AG04450 (cell line): ENCODE data around the gene SDK1. TPM values are rescaled to one million over a fixed set of nuclear protein-coding genes. Genes with fewer than 3 reads are reported as not detected.

Source experiments
- CTCF ChIA-PET: fragments of 300-600, 350-600 bp; formaldehyde crosslinking; extraction: SDS; loops from one replicate; lab custom pipeline; 2022; ENCODE audit warnings: antibody characterized with exemption, inconsistent platforms; lab: Charles Lee
- POLR2A ChIA-PET: fragments of 350-600 bp; formaldehyde crosslinking; extraction: SDS; loops from one replicate; lab custom pipeline; 2021; ENCODE audit warnings: antibody characterized with exemption, inconsistent platforms; lab: Yijun Ruan, JAX
- DNase-seq: peaks from one replicate; pipeline ENCODE4 v3.0.0-alpha.2; 2011; ENCODE audit warnings: low read depth, low spot score
- H3K27ac ChIP-seq: one replicate; pipeline ENCODE4 v1.5.1; 2012; ENCODE audit warnings: low read depth, low read length, control low read depth
- H3K27me3 ChIP-seq: one replicate; pipeline ENCODE4 v1.6.0; 2012; ENCODE audit warnings: low read length; ENCODE audit not compliant: control insufficient read depth, insufficient read depth
- H3K4me3 ChIP-seq: 2 replicates; pipeline ENCODE4 v1.5.1; 2011; ENCODE audit warnings: mild to moderate bottlenecking, low read depth, low read length, control low read depth
- H3K9me3 ChIP-seq: 2 replicates; pipeline ENCODE4 v1.5.1; 2012; ENCODE audit warnings: low read length; ENCODE audit not compliant: control insufficient read depth, insufficient read depth
- CTCF ChIP-seq: IDR thresholded peaks from 2 replicates; pipeline ENCODE4 v1.5.1; 2011; ENCODE audit warnings: low read depth, low read length, control low read depth, inconsistent platforms
- polyA plus RNA-seq: library from polyadenylated mRNA; depleted of rRNA; stranded (reverse); fragments of >200 nt; gene quantifications from 2 replicates; pipeline ENCODE4 v1.2.3, GENCODE V29; 2011

SDK1 gene
- polyA plus RNA-seq, 1 experiment: 2.2 TPM

DNA sequence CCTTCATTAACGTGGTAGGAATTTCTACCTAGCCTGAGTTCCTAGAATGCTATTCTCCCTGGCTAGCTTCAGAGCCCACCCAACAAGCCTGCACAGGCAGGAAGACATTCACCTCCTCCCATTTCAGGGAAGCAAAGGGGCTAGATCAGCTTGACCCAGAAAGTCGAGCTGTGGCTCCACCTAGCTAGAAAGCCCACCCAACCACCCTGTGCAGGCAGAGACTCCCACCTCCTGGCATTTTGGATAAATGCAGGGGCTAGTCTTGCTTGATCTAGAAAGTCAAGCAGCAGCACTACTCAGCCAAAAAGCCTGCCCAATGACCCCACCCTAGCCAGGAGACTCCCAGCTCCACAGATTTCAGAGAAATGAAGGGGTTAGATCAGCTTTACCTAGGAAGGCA, 479.5 kb downstream of the SDK1 start:
- no peak overlapping the region for H3K27ac ChIP-seq
- CTCF ChIA-PET: no interaction called here
- no peak overlapping the region for H3K4me3 ChIP-seq
- DNase-seq: no peak
- no peak for TF ChIP-seq CTCF
- H3K9me3 ChIP-seq: peaks cover 24% of the 10 kb centered on the region
- POLR2A ChIA-PET: no interaction called here
- H3K27me3 ChIP-seq: no peaks in the 10 kb centered on the region

GRCh38 chr7:3781607-3782006, 480.6 kb downstream of the SDK1 start:
- CTCF ChIA-PET: no interaction called here
- no peak overlapping the region for H3K4me3 ChIP-seq
- POLR2A ChIA-PET: no interaction called here

DNA sequence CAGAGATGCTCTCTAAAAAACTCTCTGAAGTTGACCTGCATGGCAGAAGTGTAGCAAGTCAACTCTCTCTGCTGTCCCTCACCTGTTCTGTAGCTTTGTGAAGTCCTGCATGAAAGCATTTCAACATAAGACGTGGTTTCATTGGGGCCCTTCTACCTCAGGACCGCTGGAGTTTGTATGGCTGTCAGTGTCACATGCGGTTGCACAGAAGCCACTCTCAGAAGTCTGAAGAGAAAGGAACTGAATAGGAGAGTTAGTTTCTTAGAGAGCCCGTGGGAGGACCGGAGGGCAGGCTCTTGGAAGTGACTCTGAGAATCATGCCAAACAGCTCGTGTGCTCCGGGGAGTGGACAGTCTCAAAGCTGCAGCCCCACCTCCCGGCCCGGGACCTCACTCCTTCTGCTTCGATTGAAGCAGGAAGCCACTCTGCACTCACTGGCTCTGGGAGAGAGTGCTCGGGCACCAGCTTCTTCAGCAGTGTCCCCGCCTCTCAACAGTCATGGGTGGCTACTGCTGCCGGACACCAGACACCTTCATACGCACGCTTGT, 486.7 kb downstream of the SDK1 start:
- Histone ChIP-seq H3K9me3 (peaks cover 14% of the 10 kb centered on the region), H3K27ac (no peak overlapping the region), H3K4me3 (no peak overlapping the region), H3K27me3 (no peaks in the 10 kb centered on the region)
- no peak for TF ChIP-seq CTCF
- CTCF ChIA-PET: no interaction called here
- POLR2A ChIA-PET: no interaction called here
- no peak for DNase-seq

More at GRCh38 chr7:3781607-3782006, 480.6 kb downstream of the SDK1 start:
- no peak for TF ChIP-seq CTCF
- no peak for DNase-seq
- peaks cover 23% of the 10 kb centered on the region for H3K9me3 ChIP-seq
- H3K27me3 ChIP-seq: no peaks in the 10 kb centered on the region
- no peak overlapping the region for H3K27ac ChIP-seq

- Histone ChIP-seq H3K27ac (no peak overlapping the region), H3K9me3 (peaks cover 14% of the 10 kb centered on the region), H3K27me3 (no peaks in the 10 kb centered on the region), H3K4me3 (no peak overlapping the region)
- no peak for DNase-seq
- TF ChIP-seq CTCF: no peak
- ChIA-PET POLR2A (no interaction called here), CTCF (no interaction called here)
Observed at GRCh38 chr7:3790803-3791202, 489.8 kb downstream of the SDK1 start.

DNA sequence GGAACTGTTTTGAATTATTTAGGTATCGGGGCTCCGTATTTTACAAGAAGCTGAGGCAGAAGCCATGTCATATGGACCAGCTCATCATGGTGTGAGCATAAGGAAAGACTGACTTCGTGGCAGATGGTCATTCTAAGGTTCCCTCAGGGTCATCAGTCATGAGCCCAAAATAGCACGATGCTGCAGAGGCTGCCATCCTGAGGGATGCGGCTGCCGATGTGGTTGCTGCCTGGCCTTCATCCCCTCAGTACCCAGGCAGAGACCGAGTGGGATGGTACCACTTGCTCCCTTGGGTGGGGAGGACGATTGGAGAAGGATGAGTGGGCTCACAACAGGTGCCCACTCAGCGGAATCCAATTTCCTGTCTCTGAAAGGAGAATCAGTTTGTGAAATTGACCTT, 490.3 kb downstream of the SDK1 start:
- Histone ChIP-seq H3K27ac (no peak overlapping the region), H3K27me3 (no peaks in the 10 kb centered on the region), H3K9me3 (peaks cover 14% of the 10 kb centered on the region), H3K4me3 (no peak overlapping the region)
- no peak for DNase-seq
- CTCF ChIA-PET: no interaction called here
- POLR2A ChIA-PET: no interaction called here
- no peak for TF ChIP-seq CTCF
